ENCODE measurements around the gene PLS3. TPM values are rescaled to one million over a fixed set of nuclear protein-coding genes. Genes with fewer than 3 reads are reported as not detected.

PLS3 gene
- total RNA-seq, 2 experiments from 2014 or later = 1.6 to 2.6 TPM

- H3K27ac Mint-ChIP-seq = peak overlapping the region; percentile 52
- H3K27me3 Mint-ChIP-seq = no peaks in the 10 kb centered on the region
- DNase-seq = no peak
These were observed 23.7 kb downstream of the PLS3 start for GRCh38 chrX:115584696-115585095.

GRCh38 chrX:115588179-115588578, 27.2 kb downstream of the PLS3 start:
- no peak for DNase-seq
- H3K27me3 Mint-ChIP-seq = no peaks in the 10 kb centered on the region
- H3K27ac Mint-ChIP-seq = no peak overlapping the region
- H3K4me1 Mint-ChIP-seq = peaks cover 2% of the 10 kb centered on the region
- H3K9me3 Mint-ChIP-seq = no peaks in the 10 kb centered on the region
- no peaks in the 10 kb centered on the region for H3K36me3 Mint-ChIP-seq
- H3K4me3 Mint-ChIP-seq = no peak overlapping the region

More at GRCh38 chrX:115584696-115585095, 23.7 kb downstream of the PLS3 start:
- Mint-ChIP-seq H3K4me1 (peaks cover 2% of the 10 kb centered on the region), H3K4me3 (no peak overlapping the region), H3K36me3 (no peaks in the 10 kb centered on the region), H3K9me3 (no peaks in the 10 kb centered on the region)

- Mint-ChIP-seq H3K9me3 (no peaks in the 10 kb centered on the region), H3K27me3 (no peaks in the 10 kb centered on the region)
- no peak for DNase-seq
These were observed 28.4 kb downstream of the PLS3 start for GRCh38 chrX:115589419-115589818.

GRCh38 chrX:115591420-115591819, 30.4 kb downstream of the PLS3 start:
- H3K4me3 Mint-ChIP-seq = no peak overlapping the region
- no peak for DNase-seq
- H3K4me1 Mint-ChIP-seq = no peaks in the 10 kb centered on the region
- no peaks in the 10 kb centered on the region for H3K36me3 Mint-ChIP-seq
- no peaks in the 10 kb centered on the region for H3K9me3 Mint-ChIP-seq
- H3K27me3 Mint-ChIP-seq = no peaks in the 10 kb centered on the region
- H3K27ac Mint-ChIP-seq = no peak overlapping the region

More at GRCh38 chrX:115589419-115589818, 28.4 kb downstream of the PLS3 start:
- Mint-ChIP-seq H3K36me3 (no peaks in the 10 kb centered on the region), H3K4me1 (no peaks in the 10 kb centered on the region), H3K27ac (no peak overlapping the region), H3K4me3 (no peak overlapping the region)

- no peaks in the 10 kb centered on the region for H3K36me3 Mint-ChIP-seq
- DNase-seq = no peak
- H3K27ac Mint-ChIP-seq = no peak overlapping the region
- H3K4me1 Mint-ChIP-seq = no peaks in the 10 kb centered on the region
- no peak overlapping the region for H3K4me3 Mint-ChIP-seq
- no peaks in the 10 kb centered on the region for H3K27me3 Mint-ChIP-seq
- no peaks in the 10 kb centered on the region for H3K9me3 Mint-ChIP-seq
These were observed 31.2 kb downstream of the PLS3 start for GRCh38 chrX:115591856-115592842.

GRCh38 chrX:115592997-115593734, 32.2 kb downstream of the PLS3 start:
- H3K4me1 Mint-ChIP-seq = no peaks in the 10 kb centered on the region
- no peaks in the 10 kb centered on the region for H3K27me3 Mint-ChIP-seq
- no peaks in the 10 kb centered on the region for H3K9me3 Mint-ChIP-seq
- no peak for DNase-seq
- H3K36me3 Mint-ChIP-seq = no peaks in the 10 kb centered on the region
- H3K27ac Mint-ChIP-seq = no peak overlapping the region
- H3K4me3 Mint-ChIP-seq = no peak overlapping the region

- Mint-ChIP-seq H3K27me3 (no peaks in the 10 kb centered on the region), H3K4me1 (no peaks in the 10 kb centered on the region), H3K27ac (no peak overlapping the region), H3K36me3 (no peaks in the 10 kb centered on the region), H3K9me3 (no peaks in the 10 kb centered on the region), H3K4me3 (no peak overlapping the region)
- no peak for DNase-seq
These were observed 34.1 kb downstream of the PLS3 start for GRCh38 chrX:115595049-115595448.

GRCh38 chrX:115598556-115598955, 37.6 kb downstream of the PLS3 start:
- no peaks in the 10 kb centered on the region for H3K36me3 Mint-ChIP-seq
- no peak overlapping the region for H3K4me3 Mint-ChIP-seq
- H3K4me1 Mint-ChIP-seq = no peaks in the 10 kb centered on the region
- no peaks in the 10 kb centered on the region for H3K9me3 Mint-ChIP-seq
- H3K27me3 Mint-ChIP-seq = no peaks in the 10 kb centered on the region
- DNase-seq = no peak
- no peak overlapping the region for H3K27ac Mint-ChIP-seq

GRCh38 chrX:115602308-115602707, 41.3 kb downstream of the PLS3 start:
- H3K9me3 Mint-ChIP-seq = no peaks in the 10 kb centered on the region
- H3K4me3 Mint-ChIP-seq = no peak overlapping the region
- H3K27ac Mint-ChIP-seq = no peak overlapping the region
- DNase-seq = no peak
- no peaks in the 10 kb centered on the region for H3K4me1 Mint-ChIP-seq
- no peaks in the 10 kb centered on the region for H3K36me3 Mint-ChIP-seq
- H3K27me3 Mint-ChIP-seq = no peaks in the 10 kb centered on the region

- no peaks in the 10 kb centered on the region for H3K4me1 Mint-ChIP-seq
- no peaks in the 10 kb centered on the region for H3K27me3 Mint-ChIP-seq
These were observed 41.9 kb downstream of the PLS3 start for GRCh38 chrX:115602729-115603389.

GRCh38 chrX:115603534-115604074, 42.6 kb downstream of the PLS3 start:
- Mint-ChIP-seq H3K36me3 (no peaks in the 10 kb centered on the region), H3K4me3 (no peak overlapping the region), H3K4me1 (no peaks in the 10 kb centered on the region), H3K9me3 (no peaks in the 10 kb centered on the region), H3K27me3 (no peaks in the 10 kb centered on the region), H3K27ac (no peak overlapping the region)
- no peak for DNase-seq

More at GRCh38 chrX:115602729-115603389, 41.9 kb downstream of the PLS3 start:
- H3K36me3 Mint-ChIP-seq = no peaks in the 10 kb centered on the region
- H3K9me3 Mint-ChIP-seq = no peaks in the 10 kb centered on the region
- no peak overlapping the region for H3K4me3 Mint-ChIP-seq
- no peak overlapping the region for H3K27ac Mint-ChIP-seq
- DNase-seq = no peak

GRCh38 chrX:115606861-115607260, 45.9 kb downstream of the PLS3 start:
- Mint-ChIP-seq H3K36me3 (no peaks in the 10 kb centered on the region), H3K4me3 (no peak overlapping the region)

GRCh38 chrX:115609621-115610020, 48.6 kb downstream of the PLS3 start:
- DNase-seq = no peak
- no peak overlapping the region for H3K4me3 Mint-ChIP-seq
- no peak overlapping the region for H3K27ac Mint-ChIP-seq
- H3K4me1 Mint-ChIP-seq = no peaks in the 10 kb centered on the region
- H3K9me3 Mint-ChIP-seq = no peaks in the 10 kb centered on the region
- H3K36me3 Mint-ChIP-seq = no peaks in the 10 kb centered on the region
- H3K27me3 Mint-ChIP-seq = no peaks in the 10 kb centered on the region

More at GRCh38 chrX:115606861-115607260, 45.9 kb downstream of the PLS3 start:
- H3K4me1 Mint-ChIP-seq = no peaks in the 10 kb centered on the region
- H3K9me3 Mint-ChIP-seq = no peaks in the 10 kb centered on the region
- H3K27ac Mint-ChIP-seq = no peak overlapping the region
- no peaks in the 10 kb centered on the region for H3K27me3 Mint-ChIP-seq
- no peak for DNase-seq

GRCh38 chrX:115616943-115617563, 56.1 kb downstream of the PLS3 start:
- Mint-ChIP-seq H3K36me3 (no peaks in the 10 kb centered on the region), H3K4me3 (no peak overlapping the region), H3K27ac (no peak overlapping the region), H3K9me3 (no peaks in the 10 kb centered on the region), H3K27me3 (no peaks in the 10 kb centered on the region), H3K4me1 (peaks cover 7% of the 10 kb centered on the region)
- DNase-seq = peak; percentile 1
